IMR-90 (cell line): ENCODE data around the gene BCL2L2. TPM values are rescaled to one million over a fixed set of nuclear protein-coding genes. Genes with fewer than 3 reads are reported as not detected.
A peak's percentile ranks its signal among the peaks of the same experiment; 100 is the strongest.

ENCODE experiments used
- ATAC-seq: fragments of 200-7000 bp; cut with Tn5 transposase; 2 replicates; pipeline ENCODE4 v1.9.1; 2020; ENCODE audit warnings: low read depth, mild to moderate bottlenecking, moderate library complexity
- BruUV-seq: library from RNA; stranded (reverse); fragments of 400-500 nt; replicated peaks from 2 replicates; lab custom pipeline; 2021; lab: Mats Ljungman, UMichigan
- CTCF ChIA-PET: fragments of 300-600 bp; formaldehyde crosslinking; extraction: SDS; loops from one replicate; lab custom pipeline; 2021; ENCODE audit warnings: antibody characterized with exemption; lab: Yijun Ruan, JAX
- POLR2A ChIA-PET: fragments of 300-600 bp; sonication (Branson Sonifier 250); formaldehyde crosslinking; loops from one replicate; lab custom pipeline; 2022; ENCODE audit warnings: antibody characterized with exemption; ENCODE audit not compliant: unreplicated experiment; lab: Charles Lee
- DNase-seq: peaks from one replicate; pipeline ENCODE4 v3.0.0; 2013
- H2AFZ ChIP-seq: replicated peaks from 2 replicates; pipeline ENCODE3; 2013; ENCODE audit warnings: low read length, mild to moderate bottlenecking; ENCODE audit not compliant: poor library complexity
- H2AK5ac ChIP-seq: 2 replicates; pipeline ENCODE4 v1.6.1; 2013; ENCODE audit warnings: low read depth, low read length, inconsistent platforms
- H2AK9ac ChIP-seq: replicated peaks from 2 replicates; pipeline ENCODE3; 2013; ENCODE audit warnings: mild to moderate bottlenecking, low read depth, low read length, moderate library complexity; ENCODE audit not compliant: poor library complexity
- H2BK120ac ChIP-seq: 2 replicates; pipeline ENCODE4 v1.6.1; 2013; ENCODE audit warnings: low read depth, low read length, inconsistent platforms
- H2BK15ac ChIP-seq: 3 replicates; pipeline ENCODE4 v1.6.1; 2013; ENCODE audit warnings: low read depth, low read length, inconsistent platforms
- H2BK20ac ChIP-seq: 2 replicates; pipeline ENCODE4 v1.6.1; 2013; ENCODE audit warnings: low read depth, mild to moderate bottlenecking, inconsistent platforms, low read length, moderate library complexity
- H2BK5ac ChIP-seq: 2 replicates; pipeline ENCODE4 v1.6.1; 2013; ENCODE audit warnings: mild to moderate bottlenecking, low read depth, low read length, inconsistent platforms; ENCODE audit not compliant: poor library complexity, severe bottlenecking
- H3K14ac ChIP-seq: replicated peaks from 2 replicates; pipeline ENCODE4 v1.6.1; 2013; ENCODE audit warnings: low read depth, low read length, inconsistent platforms
- H3K18ac ChIP-seq: 2 replicates; pipeline ENCODE4 v1.6.1; 2013; ENCODE audit warnings: low read depth, low read length, control low read depth
- H3K23ac ChIP-seq: 2 replicates; pipeline ENCODE4 v1.6.1; 2013; ENCODE audit warnings: low read depth, low read length, inconsistent platforms
- H3K27ac ChIP-seq: 2 replicates; pipeline ENCODE4 v1.5.1; 2013; ENCODE audit warnings: mild to moderate bottlenecking, control low read depth, low read length; ENCODE audit not compliant: insufficient read depth
- H3K27me3 ChIP-seq: 2 replicates; pipeline ENCODE4 v1.6.1; 2013; ENCODE audit warnings: low read length; ENCODE audit not compliant: control insufficient read depth, insufficient read depth
- H3K36me3 ChIP-seq: 2 replicates; pipeline ENCODE4 v1.6.1; 2013; ENCODE audit warnings: low read length, mixed read lengths; ENCODE audit not compliant: control insufficient read depth, insufficient read depth
- H3K4ac ChIP-seq: 2 replicates; pipeline ENCODE4 v1.6.1; 2013; ENCODE audit warnings: low read depth, low read length, inconsistent platforms
- H3K4me1 ChIP-seq: 2 replicates; pipeline ENCODE4 v1.6.1; 2013; ENCODE audit warnings: low read length, mixed read lengths; ENCODE audit not compliant: control insufficient read depth, insufficient read depth
- H3K4me2 ChIP-seq: 2 replicates; pipeline ENCODE4 v1.6.1; 2013; ENCODE audit warnings: low read depth, mild to moderate bottlenecking, control low read depth, low read length, moderate library complexity
- H3K4me3 ChIP-seq: 2 replicates; pipeline ENCODE4 v1.5.1; 2013; ENCODE audit warnings: low read depth, mild to moderate bottlenecking, control low read depth, low read length, moderate library complexity; ENCODE audit not compliant: insufficient read depth
- H3K56ac ChIP-seq: 2 replicates; pipeline ENCODE4 v1.6.1; 2013; ENCODE audit warnings: low read length, inconsistent platforms; ENCODE audit not compliant: insufficient read depth; ENCODE audit errors: extremely low read depth
- H3K79me1 ChIP-seq, 2 experiments: 2 replicates each; pipeline ENCODE4 v1.6.1; 2013; ENCODE audit warnings: low read length in 2 of 2, inconsistent platforms in 1 of 2, low read depth in 1 of 2
- H3K9ac ChIP-seq: 2 replicates; pipeline ENCODE4 v1.6.1; 2013; ENCODE audit warnings: low read depth, low read length, control low read depth
- H3K9me1 ChIP-seq: 2 replicates; pipeline ENCODE4 v1.6.1; 2013; ENCODE audit warnings: low read length, inconsistent platforms; ENCODE audit not compliant: insufficient read depth
- H3K9me3 ChIP-seq: 2 replicates; pipeline ENCODE4 v1.6.1; 2013; ENCODE audit warnings: low read length; ENCODE audit not compliant: control insufficient read depth, insufficient read depth
- H4K20me1 ChIP-seq: 2 replicates; pipeline ENCODE4 v1.6.1; 2013; ENCODE audit warnings: low read length, inconsistent platforms; ENCODE audit not compliant: insufficient read depth
- H4K5ac ChIP-seq: 2 replicates; pipeline ENCODE4 v1.6.1; 2013; ENCODE audit warnings: mild to moderate bottlenecking, low read depth, low read length, control low read depth
- H4K8ac ChIP-seq, 2 experiments: 2 replicates each; pipeline ENCODE4 v1.6.1; 2013; ENCODE audit warnings: low read depth in 2 of 2, low read length in 2 of 2, control low read depth in 1 of 2, inconsistent platforms in 1 of 2
- H4K91ac ChIP-seq: 2 replicates; pipeline ENCODE4 v1.6.1; 2013; ENCODE audit warnings: low read depth, low read length, inconsistent platforms; ENCODE audit not compliant: insufficient read depth
- BHLHE40 ChIP-seq: fragments of 150-350 bp; IDR thresholded peaks from 2 replicates; pipeline ENCODE4 v1.6.1; 2016; ENCODE audit warnings: mild to moderate bottlenecking, low read depth, low read length
- CEBPB ChIP-seq: IDR thresholded peaks from 2 replicates; pipeline ENCODE4 v1.6.1; 2012; ENCODE audit warnings: low read depth, low read length, improper control_type of control experiment
- CHD1 ChIP-seq: IDR thresholded peaks from 2 replicates; pipeline ENCODE4 v1.6.1; 2012; ENCODE audit warnings: low read depth, low read length, improper control_type of control experiment
- FOS ChIP-seq: fragments of 150-350 bp; IDR thresholded peaks from 2 replicates; pipeline ENCODE4 v1.6.1; 2016; ENCODE audit warnings: low read depth, low read length
- MAZ ChIP-seq: IDR thresholded peaks from 2 replicates; pipeline ENCODE4 v1.6.1; 2012; ENCODE audit warnings: low read depth, mild to moderate bottlenecking, low read length, improper control_type of control experiment, moderate library complexity, borderline replicate concordance
- NFE2L2 ChIP-seq: fragments of 150-350 bp; IDR thresholded peaks from 2 replicates; pipeline ENCODE4 v1.6.1; 2016; ENCODE audit warnings: low read depth, mild to moderate bottlenecking, low read length
- POLR2A ChIP-seq: IDR thresholded peaks from 2 replicates; pipeline ENCODE4 v1.6.1; 2012; ENCODE audit warnings: mild to moderate bottlenecking, low read depth, low read length
- RAD21 ChIP-seq: IDR thresholded peaks from 2 replicates; pipeline ENCODE4 v1.6.1; 2012; ENCODE audit warnings: low read length, improper control_type of control experiment
- RFX5 ChIP-seq: IDR thresholded peaks from 2 replicates; pipeline ENCODE4 v1.8.0; 2012; ENCODE audit warnings: low read depth, mild to moderate bottlenecking, low read length, moderate library complexity
- WGBS, 2 experiments: methylation state at CpG; one replicate each; pipeline versions ENCODE4 v1.1.5 to v1.1.7; 2013; ENCODE audit warnings: missing lambda C conversion rate in 2 of 2; ENCODE audit not compliant: insufficient read length in 1 of 2; ENCODE audit errors: extremely low coverage in 2 of 2; 5-methylcytosine and 5-hydroxymethylcytosine counted together
- dilution Hi-C: fragments of 300-500 bp; cut with HindIII; formaldehyde crosslinking; loops from one replicate; pipeline ENCODE4 v1.14.3; 2018; ENCODE audit warnings: low sequenced_read_pairs; ENCODE audit not compliant: unreplicated experiment
- in situ Hi-C: fragments of 300-500 bp; cut with MboI; formaldehyde crosslinking; loops from 3 replicates; pipeline ENCODE4 v1.14.3; 2019; ENCODE audit warnings: low sequenced_read_pairs, inconsistent platforms, mixed read lengths
- intact Hi-C: fragments of 100-400 bp; cut with micrococcal nuclease; formaldehyde crosslinking; loops from 2 replicates; pipeline ENCODE4 v1.10.0; 2022
- polyA plus RNA-seq, 3 experiments: library from polyadenylated mRNA; depleted of rRNA; stranded (reverse); fragments of >200 nt; gene quantifications; 2 replicates each; pipeline ENCODE4 v1.2.3, GENCODE V29; 2012; ENCODE audit warnings: low replicate concordance in 1 of 3
- total RNA-seq: library from RNA; depleted of rRNA; stranded (reverse); fragments of >200 nt; gene quantifications from 2 replicates; pipeline ENCODE4 v1.2.3, GENCODE V29; 2012
- TF ChIP-seq, protein P1 (sequence below): fragments of 150-350 bp; IDR thresholded peaks from 2 replicates; pipeline ENCODE4 v1.6.1; 2016; ENCODE audit warnings: low read depth, mild to moderate bottlenecking, low read length, moderate library complexity, borderline replicate concordance
- TF ChIP-seq, protein P2 (sequence below): fragments of 150-350 bp; IDR thresholded peaks from 2 replicates; pipeline ENCODE4 v1.6.1; 2017; ENCODE audit warnings: mild to moderate bottlenecking, antibody characterized with exemption, low read length, low read depth
- TF ChIP-seq, protein P3 (sequence below): conservative IDR thresholded peaks from 2 replicates; pipeline ENCODE4 v1.5.1; 2012; ENCODE audit warnings: mild to moderate bottlenecking, low read depth, low read length, improper control_type of control experiment

The BCL2L2 gene
- total and polyA plus RNA-seq, 2 of the 4 experiments (the other 2 are of a cell fraction): 14.5 to 40.9 TPM

DNA sequence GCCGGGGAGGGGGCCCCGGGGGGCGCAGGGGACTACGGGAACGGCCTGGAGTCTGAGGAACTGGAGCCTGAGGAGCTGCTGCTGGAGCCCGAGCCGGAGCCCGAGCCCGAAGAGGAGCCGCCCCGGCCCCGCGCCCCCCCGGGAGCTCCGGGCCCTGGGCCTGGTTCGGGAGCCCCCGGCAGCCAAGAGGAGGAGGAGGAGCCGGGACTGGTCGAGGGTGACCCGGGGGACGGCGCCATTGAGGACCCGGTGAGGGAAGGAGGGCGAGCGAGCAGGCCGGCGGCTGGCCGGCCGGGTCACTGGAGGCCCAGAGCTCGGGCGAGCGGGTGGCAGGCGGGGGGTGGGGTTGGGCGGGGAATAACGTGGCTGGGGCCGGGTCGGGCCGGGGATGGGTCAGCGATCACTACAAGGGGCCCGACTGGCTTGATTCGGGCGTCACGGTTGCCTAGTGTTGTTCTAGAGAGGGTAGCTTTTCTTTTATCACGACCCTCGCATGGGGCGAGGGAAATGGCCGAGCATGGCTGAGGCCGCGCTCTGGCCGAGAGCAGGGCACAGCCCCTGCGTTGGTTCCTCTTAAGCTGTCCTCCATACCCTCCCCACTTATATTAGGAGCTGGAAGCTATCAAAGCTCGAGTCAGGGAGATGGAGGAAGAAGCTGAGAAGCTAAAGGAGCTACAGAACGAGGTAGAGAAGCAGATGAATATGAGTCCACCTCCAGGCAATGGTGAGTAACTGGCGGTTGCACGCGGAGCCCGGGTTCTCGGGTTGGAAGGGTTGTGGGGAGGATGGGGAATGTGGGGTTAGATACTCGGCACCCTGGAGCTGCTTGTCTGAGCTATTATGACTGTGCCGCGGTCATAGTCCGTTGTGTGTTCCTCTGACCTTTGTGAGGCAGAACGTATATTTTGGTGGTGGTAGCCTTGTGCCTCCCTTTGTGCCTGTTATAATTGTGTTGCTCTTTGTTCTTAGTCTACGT is 15.2 kb downstream of the BCL2L2 start:
- H4K5ac ChIP-seq: peak overlapping the region; percentile 88
- TF ChIP-seq CHD1: no peak
- TF ChIP-seq, protein P1, sequence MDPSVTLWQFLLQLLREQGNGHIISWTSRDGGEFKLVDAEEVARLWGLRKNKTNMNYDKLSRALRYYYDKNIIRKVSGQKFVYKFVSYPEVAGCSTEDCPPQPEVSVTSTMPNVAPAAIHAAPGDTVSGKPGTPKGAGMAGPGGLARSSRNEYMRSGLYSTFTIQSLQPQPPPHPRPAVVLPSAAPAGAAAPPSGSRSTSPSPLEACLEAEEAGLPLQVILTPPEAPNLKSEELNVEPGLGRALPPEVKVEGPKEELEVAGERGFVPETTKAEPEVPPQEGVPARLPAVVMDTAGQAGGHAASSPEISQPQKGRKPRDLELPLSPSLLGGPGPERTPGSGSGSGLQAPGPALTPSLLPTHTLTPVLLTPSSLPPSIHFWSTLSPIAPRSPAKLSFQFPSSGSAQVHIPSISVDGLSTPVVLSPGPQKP: no peak
- TF ChIP-seq, protein P2, sequence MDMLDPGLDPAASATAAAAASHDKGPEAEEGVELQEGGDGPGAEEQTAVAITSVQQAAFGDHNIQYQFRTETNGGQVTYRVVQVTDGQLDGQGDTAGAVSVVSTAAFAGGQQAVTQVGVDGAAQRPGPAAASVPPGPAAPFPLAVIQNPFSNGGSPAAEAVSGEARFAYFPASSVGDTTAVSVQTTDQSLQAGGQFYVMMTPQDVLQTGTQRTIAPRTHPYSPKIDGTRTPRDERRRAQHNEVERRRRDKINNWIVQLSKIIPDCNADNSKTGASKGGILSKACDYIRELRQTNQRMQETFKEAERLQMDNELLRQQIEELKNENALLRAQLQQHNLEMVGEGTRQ: no peak
- peak; percentile 40; the same call in 1 of the 2 replicates for TF ChIP-seq BHLHE40
- TF ChIP-seq POLR2A: peak; percentile 82
- no peak for TF ChIP-seq RFX5
- no peak for TF ChIP-seq NFE2L2
- no peak for TF ChIP-seq CEBPB
- TF ChIP-seq, protein P3, sequence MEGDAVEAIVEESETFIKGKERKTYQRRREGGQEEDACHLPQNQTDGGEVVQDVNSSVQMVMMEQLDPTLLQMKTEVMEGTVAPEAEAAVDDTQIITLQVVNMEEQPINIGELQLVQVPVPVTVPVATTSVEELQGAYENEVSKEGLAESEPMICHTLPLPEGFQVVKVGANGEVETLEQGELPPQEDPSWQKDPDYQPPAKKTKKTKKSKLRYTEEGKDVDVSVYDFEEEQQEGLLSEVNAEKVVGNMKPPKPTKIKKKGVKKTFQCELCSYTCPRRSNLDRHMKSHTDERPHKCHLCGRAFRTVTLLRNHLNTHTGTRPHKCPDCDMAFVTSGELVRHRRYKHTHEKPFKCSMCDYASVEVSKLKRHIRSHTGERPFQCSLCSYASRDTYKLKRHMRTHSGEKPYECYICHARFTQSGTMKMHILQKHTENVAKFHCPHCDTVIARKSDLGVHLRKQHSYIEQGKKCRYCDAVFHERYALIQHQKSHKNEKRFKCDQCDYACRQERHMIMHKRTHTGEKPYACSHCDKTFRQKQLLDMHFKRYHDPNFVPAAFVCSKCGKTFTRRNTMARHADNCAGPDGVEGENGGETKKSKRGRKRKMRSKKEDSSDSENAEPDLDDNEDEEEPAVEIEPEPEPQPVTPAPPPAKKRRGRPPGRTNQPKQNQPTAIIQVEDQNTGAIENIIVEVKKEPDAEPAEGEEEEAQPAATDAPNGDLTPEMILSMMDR: no peak
- TF ChIP-seq RAD21: no peak
- no peak for TF ChIP-seq FOS
- TF ChIP-seq MAZ: no peak
- ATAC-seq (peak; percentile 55), DNase-seq (peak; percentile 54)
- H2AFZ ChIP-seq: peak overlapping the region; percentile 90
- intact Hi-C loops: loop anchor here (1.0 kb wide), 1 partner anchor 36 kb away; the partner anchor contains the start of gene HOMEZ
- H4K91ac ChIP-seq: peak overlapping the region; percentile 87
- H2BK15ac ChIP-seq: no peak overlapping the region
- ChIA-PET POLR2A (interaction anchor here (0.6 to 1.3 kb wide), 4 partner anchors 15 to 51 kb away, joined by 3 to 9 read pairs (median 5); partner anchors contain the start of gene BCL2L2), CTCF (interaction anchor here (1.0 to 1.9 kb wide), 3 partner anchors 21 to 58 kb away, joined by 4 to 7 read pairs (median 5); no protein-coding TSS in a partner anchor)
- H2AK9ac ChIP-seq: peak overlapping the region; percentile 98
- H3K14ac ChIP-seq: peak overlapping the region; percentile 98
- BruUV-seq: no TSS peak
- no peak overlapping the region for H2BK120ac ChIP-seq
- 0% methylated on average over 14 of the region's 64 CpGs; no CpG with 5 or more reads in 1 of the 2 experiments for WGBS, 2 experiments
- peak overlapping the region; percentile 99 for H3K4me3 ChIP-seq
- H3K4ac ChIP-seq: peak overlapping the region; percentile 93
- peak overlapping the region; percentile 88 for H3K27ac ChIP-seq
- peak overlapping the region; percentile 96 for H2AK5ac ChIP-seq
- dilution Hi-C loops: no loop called here
- peaks cover 6% of the 10 kb centered on the region; the same call in 1 of the 2 replicates for H3K4me1 ChIP-seq
- peak overlapping the region; percentile 98 for H3K9ac ChIP-seq
- H2BK5ac ChIP-seq: peak overlapping the region; percentile 91
- H3K4me2 ChIP-seq: peak overlapping the region; percentile 82
- in situ Hi-C loops: loop anchor here (10.0 to 25.0 kb wide), 5 partner anchors 53 to 1115 kb away; partner anchors contain the start of genes CBLN3, CMTM5, EMC9 and FITM1
- peaks cover 22 to 45% of the 10 kb centered on the region in 2 experiments for H3K79me1 ChIP-seq
- no peaks in the 10 kb centered on the region for H3K27me3 ChIP-seq
- no peaks in the 10 kb centered on the region for H3K9me3 ChIP-seq
- peak overlapping the region; percentile 34 to 83 for H4K8ac ChIP-seq
- H3K23ac ChIP-seq: peak overlapping the region; percentile 98
- peaks cover 29% of the 10 kb centered on the region for H3K36me3 ChIP-seq
- H3K18ac ChIP-seq: peak overlapping the region; percentile 55
- H3K56ac ChIP-seq: peak overlapping the region; percentile 91
- H4K20me1 ChIP-seq: peaks cover 16% of the 10 kb centered on the region; the same call in 1 of the 2 replicates
- H3K9me1 ChIP-seq: no peaks in the 10 kb centered on the region
- H2BK20ac ChIP-seq: no peak overlapping the region
